Glomerular endothelial cell (primary cell): Measurements from ENCODE around the gene STK38L. TPM values are rescaled to one million over a fixed set of nuclear protein-coding genes. Genes with fewer than 3 reads are reported as not detected.

Experiments
- DNase-seq: peaks from one replicate; pipeline ENCODE4 v3.0.0-alpha.2; 2011; ENCODE audit warnings: low read depth, low spot score; ENCODE audit errors: extremely low read depth
- total RNA-seq: library from RNA; depleted of rRNA; stranded (reverse); fragments of >200 nt; gene quantifications from 2 replicates; pipeline ENCODE4 v1.2.3, GENCODE V29; 2015

Gene STK38L
- total RNA-seq, 1 donor from 2014 or later, result 24.9 TPM

DNA sequence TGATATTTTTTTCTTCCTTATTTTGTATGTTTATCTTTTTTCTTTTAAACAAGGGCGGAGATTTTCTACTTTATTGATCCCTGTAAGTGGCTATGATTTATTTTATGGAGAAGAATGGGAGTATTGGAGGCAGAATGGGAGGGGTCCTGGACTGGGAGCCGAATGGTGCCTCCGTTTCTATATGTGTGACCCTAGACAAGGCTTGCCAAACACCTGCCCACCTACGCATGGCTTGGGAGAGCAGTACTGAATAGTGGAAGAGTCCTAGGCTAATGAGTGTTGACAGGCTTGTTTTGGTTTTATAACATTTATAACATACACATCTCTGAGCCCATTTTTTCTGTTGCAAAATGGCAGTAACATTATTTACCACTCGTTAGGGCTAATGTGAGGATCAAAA lies 29.0 kb downstream of the STK38L start:
- DNase-seq, result no peak

DNA sequence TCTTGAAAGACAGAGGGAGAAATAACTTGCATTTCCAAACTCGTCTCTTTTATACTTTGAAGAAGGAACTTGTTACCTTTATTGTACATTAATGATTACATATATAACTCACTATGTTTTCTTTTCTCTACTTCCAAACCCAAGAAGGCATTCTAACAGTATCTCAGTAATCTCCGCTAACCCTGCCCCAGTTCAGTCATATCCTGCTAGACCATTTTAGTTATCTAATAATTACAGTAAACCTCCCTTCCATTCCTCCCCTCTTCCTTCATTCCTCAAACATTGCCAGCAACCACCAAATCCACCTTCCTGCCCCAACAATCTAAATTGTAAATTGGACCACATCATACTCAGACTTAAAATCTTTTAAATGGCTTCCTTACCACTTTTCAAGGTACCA lies 30.6 kb downstream of the STK38L start:
- DNase-seq, result no peak

DNA sequence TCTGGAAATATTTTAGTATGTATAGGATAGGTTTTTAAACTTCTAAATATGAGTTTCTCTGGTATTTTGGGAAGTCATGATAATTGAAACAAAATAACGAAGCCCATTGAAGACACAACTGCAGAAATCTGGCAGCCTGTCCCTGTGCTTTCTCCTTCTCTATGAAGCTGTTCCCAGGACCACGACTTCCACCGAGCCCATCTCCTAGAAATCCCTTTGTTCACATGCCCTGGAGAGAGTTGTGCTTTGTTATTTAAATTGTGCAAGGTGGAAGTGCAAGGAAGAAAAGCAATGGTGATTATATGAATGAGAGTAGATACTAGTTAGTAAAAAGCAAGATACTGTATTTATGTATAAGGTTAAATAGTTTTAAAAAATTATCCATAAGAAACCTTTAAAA lies 32.2 kb downstream of the STK38L start:
- no peak for DNase-seq

DNA sequence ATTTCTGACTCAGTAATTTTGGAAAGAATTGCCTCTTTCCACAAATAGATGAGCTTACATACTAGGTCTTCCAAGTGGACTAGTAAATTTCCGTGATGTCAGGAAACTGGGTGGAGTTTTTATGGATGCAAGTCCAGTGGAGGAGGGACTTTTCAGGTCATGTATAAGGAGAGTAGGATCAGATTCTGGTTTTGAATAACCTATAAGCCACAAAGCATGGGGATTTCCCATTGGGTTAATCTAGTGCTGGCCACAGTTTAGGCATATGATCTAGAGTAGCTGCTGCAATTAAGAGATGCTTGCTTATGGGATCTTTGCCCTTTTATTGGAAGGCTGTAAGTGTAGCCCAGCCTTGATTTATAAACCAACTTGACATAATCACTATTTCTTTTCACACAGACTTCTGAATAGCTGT lies 33.8 kb downstream of the STK38L start:
- no peak for DNase-seq

DNA sequence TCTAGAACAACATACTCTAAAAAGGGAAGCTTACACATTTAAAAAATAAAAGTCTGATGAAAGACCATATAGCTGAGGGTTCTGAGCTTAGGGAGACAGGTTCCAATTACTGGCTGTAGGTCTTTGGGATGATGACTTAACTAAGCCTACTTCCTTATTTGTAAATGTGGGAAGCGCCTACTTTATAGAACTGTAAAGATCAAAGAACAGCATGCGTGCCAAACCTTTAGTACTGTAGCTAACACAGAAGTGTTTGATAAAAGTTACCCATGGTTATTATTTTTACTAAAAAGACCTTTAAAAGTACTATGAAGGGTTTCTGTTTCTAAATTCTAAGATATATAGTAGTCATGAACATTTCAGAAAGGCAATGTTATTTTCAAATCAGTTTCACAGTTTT lies 35.7 kb downstream of the STK38L start:
- DNase-seq, result no peak

DNA sequence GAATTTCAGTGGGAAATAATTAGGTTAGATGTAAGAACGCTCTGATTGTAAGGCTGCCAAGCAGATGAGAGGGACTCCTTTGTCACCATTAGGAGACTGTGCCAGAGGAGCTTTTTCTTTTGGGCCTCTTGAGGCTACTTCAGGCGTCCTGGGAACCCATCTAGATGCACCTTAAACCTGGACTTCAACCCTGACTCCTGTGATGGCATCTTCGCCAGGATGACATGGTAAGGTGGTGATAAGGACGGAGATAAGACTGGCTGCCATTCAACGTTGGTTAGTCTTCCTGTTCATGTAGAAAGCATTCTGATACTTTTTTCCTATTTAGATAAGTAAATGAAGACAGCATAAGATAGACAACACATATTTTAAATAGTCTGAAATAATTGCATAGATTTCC lies 36.3 kb downstream of the STK38L start:
- DNase-seq, result no peak

DNA sequence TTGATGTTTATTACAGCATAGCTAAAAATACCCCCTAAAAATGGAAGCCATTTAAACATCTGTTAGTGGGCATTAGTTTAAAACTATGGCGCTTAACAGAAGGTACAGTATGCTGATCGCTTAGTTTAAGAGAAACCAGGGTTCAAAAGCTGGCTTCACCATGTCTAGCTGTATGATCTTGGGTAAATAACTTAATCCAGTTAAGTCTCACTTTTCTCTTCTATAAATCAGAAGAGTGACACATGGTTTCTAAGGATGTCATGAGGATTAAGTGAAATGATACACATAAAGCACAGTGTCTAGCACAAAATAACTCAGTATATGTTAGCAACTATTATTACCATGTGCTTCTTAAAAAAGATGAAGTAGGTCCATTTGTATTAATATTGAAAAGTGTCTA lies 38.7 kb downstream of the STK38L start:
- no peak for DNase-seq

DNA sequence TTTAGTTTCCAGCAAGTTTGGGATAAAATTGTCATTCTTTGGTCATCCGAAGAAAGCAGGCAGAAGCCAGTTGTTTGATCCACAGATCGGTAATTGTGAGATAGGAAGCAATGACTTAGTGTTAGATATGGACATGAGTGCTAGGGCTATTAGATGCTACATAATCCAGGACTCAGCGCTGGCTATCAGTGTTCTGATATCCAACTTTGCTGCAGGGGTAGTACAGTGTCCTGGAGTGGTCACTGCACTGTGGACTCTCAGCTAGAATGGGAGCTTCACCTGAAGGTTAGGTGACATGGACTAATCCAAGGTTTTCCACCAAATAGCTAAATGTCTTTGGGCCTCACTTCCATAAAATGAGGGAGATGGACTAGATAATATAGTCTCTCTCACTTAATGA lies 39.9 kb downstream of the STK38L start:
- no peak for DNase-seq

DNA sequence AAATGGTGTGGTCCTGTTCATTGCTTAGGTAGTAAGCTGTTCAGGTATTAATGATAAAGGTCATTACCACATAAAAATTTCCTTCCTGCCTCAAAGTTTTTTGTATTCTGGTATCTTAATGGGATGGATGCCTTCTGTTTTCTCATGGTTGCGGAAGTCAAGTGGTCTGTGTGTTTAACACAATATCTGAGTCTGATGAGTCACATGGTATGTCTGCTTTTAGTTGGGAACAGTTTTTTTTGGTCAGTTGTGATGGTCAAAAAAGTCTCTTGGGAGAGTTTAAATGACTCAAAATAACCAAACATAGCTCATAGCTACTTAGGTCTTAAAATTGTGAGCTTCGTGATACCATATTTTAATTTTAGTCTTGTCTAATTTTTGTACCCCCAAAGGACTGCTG lies 40.7 kb downstream of the STK38L start:
- peak; percentile 90 for DNase-seq

DNA sequence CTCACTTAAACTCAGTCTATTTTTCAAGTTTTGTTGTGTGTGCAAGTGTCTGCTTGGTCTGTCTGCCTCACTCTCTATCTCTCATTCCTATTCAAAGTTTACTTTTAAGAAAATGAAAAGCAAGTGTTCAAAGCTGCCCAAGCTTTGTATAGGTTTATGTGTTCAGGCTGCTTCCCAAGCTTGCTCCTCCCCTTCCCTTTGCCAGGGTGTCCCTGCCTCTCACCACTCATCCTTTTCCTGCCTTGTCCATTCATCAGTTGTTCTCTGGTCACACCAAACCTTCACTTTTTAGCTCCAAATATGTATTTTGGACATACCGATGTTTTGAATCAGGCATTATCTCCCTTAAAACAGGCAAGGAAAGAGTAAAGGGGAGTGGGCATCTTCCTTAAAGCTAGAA lies 41.3 kb downstream of the STK38L start:
- DNase-seq, result no peak

DNA sequence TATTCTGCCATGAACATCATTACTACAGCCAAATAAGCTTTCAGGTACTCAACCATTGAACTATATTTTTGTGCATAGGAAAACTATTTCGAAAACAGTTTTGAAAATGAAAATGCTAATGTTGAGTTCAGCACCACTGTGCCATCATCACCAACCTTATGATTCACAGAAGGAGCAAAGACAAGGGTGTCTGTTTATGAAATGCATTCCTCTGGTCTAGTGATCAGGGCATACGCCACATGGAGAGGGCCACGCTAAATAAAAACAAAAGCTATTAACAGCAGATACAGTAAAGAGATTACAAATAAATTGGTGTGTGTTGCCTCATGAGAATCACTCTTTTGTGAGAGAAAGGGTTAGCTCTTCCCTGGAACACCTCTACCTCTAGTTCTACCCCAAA lies 45.3 kb downstream of the STK38L start:
- DNase-seq, result no peak

DNA sequence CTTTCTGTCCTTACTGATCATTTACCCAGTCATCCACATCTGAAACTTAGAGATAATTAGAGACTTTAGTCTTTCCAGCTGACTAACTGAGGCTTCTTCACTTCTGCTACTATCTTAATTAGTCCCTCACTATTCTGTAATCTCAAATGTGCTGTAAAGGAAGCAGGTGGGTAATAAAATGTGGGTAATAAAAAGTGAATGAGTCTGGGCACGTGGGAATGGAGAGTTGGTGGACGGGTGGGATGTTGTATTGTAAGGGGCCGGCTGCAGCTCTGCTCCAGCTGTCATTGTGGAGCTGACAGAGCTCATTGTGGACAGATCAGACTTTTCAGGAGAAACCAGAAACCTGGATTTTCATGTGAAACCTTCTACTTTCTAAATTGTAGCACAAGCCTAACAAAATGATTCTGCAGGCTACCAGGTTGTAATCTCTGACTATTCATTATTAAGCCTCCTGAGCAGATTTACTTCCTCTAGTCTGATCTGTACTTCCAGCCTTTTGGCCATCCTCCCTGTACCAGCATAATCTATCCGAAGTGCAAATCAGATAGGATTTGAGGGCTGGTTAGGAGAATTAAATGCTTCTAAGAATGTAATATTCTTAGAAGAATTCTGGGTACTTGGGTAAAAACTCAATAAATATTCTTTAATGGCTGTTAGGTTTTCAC lies 46.5 kb downstream of the STK38L start:
- DNase-seq, result no peak

DNA sequence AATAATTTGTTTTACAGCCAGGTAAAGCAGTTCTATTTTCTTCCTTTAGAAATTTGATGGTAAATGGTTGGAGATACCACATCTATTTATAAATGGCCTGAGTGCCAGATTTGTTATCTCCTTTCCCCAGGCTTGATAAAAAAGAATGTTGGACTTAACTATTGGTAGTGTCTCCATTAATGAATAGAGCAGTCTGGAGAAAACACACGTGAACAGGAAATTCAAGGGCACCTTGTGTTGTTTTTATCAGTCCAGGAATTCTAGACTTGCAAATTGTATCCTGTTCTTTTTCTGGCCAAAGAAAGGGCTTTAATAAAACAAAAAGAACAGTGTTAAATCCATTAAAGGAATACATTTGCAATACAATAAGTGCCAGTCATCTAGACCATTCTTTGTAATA lies 47.8 kb downstream of the STK38L start:
- DNase-seq, result no peak

DNA sequence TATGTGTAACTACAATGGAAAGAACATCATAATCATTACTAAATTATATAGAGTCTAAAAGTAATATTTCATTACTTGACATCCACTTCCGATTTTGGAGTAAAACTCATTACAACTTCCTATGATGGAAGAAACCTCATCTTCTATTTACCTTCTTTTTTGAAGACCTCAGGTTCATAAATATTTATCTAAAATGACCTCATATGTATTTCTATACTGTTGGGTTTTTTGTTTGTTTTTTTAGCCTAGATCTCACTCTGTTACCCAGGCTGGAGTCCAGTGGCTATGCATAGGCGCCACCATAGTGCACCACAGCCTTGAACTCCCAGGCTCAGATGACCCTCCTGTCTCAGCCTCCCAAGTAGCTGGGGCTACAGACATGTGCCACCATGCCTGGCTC lies 48.6 kb downstream of the STK38L start:
- DNase-seq, result no peak

DNA sequence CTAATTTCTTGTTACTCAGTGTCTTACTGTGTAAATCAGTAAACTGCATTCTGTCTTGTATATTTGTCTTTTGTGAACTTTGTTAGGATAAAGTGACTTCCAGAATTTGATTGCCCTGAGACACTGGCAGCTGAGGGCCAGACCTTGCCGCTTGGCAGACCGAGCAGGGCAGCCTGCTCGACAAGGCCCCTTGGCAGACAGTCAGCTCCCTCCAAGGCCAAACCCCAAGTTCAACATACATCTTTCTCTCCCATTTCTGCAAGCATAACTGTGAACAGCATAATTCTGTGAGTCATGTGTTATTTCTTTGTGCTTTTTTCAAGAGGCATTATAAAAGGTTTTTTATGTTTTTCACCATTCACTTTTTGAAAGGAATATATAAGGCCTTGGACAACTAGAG lies 49.4 kb downstream of the STK38L start:
- no peak for DNase-seq

DNA sequence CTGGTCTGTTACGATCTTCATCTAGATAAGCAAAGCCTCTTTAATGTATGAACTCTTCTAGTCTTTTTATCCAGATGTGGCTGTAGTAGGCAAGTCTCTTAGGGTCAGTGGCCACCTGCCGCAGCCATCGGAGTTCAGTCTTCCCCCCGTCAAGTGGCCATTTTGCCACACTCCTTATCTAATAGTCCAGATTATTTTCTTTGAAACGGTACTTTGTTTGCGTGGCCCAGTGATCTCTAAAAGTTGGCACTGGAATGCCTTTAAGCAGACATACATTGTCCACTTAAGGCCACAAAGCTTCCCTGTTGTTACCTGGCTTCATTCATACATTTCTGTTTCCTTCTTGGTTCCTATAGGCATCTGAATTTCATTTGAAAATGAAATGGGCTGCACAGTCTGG lies 52.6 kb downstream of the STK38L start:
- no peak for DNase-seq

DNA sequence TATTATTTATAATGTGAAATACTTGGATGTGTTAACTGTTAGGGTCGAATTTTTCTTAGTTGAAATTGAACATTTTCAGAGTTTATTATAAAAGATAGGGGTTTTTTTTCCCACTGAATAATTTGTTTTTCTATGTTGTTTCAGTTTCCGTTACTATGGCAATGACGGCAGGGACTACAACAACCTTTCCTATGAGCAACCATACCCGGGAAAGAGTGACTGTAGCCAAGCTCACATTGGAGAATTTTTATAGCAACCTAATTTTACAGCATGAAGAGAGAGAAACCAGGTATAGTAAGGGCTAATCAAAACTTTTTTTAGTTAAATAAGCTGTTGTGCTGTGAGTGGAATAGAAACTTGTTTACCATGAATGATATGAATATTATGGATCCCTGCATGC lies 53.5 kb downstream of the STK38L start:
- DNase-seq, result no peak

DNA sequence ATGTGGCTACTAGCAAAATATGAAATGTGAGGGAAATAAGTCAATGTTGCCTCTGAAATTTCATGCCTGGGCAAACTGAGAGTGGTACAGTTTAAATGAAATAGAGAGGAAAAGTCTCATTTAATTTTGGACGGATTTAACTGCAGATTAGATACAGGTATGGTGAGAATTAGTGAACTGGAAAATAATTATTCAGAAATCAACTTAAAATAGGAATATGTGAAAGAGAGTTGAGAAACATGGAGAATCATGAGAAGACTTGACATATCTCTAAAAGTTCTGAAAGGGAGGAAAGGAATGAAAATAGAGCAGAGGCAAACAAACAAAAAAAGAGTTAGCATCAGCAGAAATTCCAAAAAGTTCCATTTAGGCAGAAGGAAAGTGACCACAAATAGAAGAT lies 55.0 kb downstream of the STK38L start:
- no peak for DNase-seq

DNA sequence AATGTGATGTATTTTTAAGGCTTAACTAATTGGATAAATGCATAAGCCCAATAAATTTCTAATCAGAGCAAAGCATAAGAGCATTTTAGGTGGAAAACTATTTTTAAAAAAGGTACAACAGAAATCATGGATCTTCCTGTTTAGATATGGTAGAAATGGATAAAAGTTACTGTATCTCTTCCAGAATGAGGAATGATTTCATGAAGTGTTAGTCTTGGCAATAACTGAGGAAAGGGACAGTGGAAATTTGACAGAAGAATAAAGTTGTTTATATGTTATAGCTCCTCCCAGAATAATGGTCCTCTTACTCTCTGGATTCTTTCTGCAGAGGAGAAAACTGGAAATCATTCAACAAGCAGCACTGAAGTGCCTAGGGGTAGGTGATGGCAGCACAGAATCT lies 56.1 kb downstream of the STK38L start:
- DNase-seq, result no peak

DNA sequence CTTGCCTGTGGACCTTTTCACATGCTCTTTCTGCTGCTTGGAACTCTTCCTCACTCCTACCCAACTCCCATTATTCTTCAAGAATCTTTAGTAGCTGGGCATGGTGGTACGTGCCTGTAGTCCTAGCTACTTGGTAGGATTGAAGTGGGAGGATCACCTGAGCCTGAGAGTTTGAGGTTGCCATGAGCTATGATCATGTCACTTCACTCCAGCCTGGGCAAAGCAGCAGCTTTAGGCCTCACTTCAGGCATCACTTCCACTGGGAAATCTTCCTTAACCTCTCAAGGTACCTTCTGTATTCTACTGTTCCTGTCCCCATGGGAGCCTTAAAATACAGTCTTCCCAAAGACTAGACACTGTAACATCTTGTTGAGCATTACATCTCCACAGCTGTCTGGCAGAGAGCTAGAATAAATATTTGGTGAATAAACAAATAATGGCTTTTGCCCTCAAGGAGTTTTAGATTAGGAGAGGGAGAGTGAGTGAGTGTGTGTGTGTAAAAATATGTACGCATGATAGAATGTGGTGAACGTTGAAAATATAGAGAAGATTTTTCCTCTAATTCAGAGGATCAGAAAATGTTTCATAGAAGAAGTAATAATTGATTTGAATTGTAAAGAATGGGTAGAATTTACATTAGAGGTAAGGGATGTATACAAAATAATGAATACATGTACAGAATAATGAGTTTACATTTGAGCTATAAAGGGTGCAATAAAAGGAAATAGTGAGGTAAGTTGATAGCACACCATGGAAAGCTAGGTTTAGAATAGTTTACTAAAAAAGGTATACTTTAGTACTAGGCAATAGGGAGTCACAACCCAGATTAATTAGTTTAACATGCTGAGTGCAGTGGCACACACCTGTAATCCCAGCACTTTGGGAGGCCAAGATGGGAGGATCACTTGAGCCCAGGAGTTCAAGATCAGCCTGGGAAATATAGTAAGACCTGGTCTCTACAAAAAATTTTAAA lies 59.3 kb downstream of the STK38L start:
- DNase-seq, result no peak

DNA sequence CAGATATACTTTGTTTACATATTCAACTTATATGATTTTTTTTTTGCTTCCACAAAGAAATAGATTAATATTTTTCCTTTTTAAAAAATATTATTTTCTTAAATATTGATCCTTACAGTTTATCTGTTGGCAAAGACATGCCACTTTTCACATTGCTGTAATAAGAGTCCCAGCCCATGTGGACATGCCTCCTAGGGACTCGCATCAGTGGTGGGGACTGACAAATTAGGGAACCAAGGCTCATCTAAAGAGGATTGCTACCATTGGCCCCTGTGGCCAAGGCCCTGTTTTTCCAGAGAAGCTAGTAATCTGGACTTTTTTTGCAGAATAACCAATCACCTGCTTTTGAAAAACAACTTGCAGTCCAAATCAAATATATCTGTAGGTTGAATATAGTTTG lies 60.8 kb downstream of the STK38L start:
- no peak for DNase-seq
